CD4-positive, alpha-beta T cell treated with Interleukin-6 at 100 ng/mL for 8 hours (primary cell): ENCODE data around the gene NRF1.
"Not testable (repeated sequence)": the region's sequence is repeated elsewhere in the genome, so short reads cannot be mapped to it uniquely, and the experiment has no call there.

ENCODE experiments used
- DNase-seq: peaks from one replicate; pipeline ENCODE4 v3.0.0-alpha.2; 2020; ENCODE audit warnings: mixed read lengths, low spot score

NRF1 gene

DNA sequence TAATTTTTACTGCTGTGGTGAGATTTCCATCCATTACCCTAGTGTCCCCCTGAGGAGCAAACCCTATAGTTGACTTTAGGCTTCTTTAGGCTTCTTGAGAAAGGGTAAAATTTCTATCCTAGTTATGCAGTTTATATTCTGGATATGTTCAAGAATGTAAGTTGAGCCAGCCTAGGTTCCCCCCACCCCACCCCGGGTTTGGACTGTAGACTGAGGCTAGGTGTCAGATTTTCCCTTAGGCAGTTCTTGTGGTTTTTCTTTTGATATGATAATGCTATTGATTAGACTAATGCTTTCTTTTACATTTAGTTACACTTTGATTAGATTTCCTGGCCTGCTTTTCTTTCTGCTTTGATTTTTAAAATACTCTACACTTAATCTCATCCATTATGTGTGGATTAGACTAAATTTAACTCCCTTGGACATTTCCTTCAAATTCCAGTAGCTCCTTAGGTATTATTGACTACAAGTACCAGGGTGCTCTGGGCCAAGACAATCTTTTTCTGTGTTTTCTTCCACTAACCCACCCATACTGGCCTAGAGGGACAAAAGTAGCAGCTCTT is 37.7 kb downstream of the NRF1 start:
- no peak for DNase-seq

GRCh38 chr7:129650056-129650758 is 38.7 kb downstream of the NRF1 start:
- DNase-seq = no peak

DNA sequence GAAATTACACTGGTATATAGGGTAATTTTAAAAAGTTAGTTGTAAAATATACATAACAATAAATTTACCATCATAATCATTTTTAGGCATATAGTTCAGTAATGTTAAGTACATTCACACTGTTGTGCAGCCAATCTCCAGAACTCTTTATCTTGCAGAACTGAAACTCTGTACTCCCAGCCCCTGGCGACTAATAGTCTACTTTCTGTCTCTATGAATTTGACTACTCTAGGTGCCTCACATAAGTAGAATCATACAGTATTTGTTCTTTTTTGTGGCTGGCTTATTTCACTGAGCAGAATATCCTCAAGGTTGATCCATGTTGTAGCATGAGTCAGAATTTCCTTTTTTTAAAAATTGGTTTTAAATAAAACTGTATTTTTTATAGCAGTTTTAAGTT is 41.4 kb downstream of the NRF1 start:
- no peak for DNase-seq

- no peak for DNase-seq
Observed at GRCh38 chr7:129655811-129656210, 44.3 kb downstream of the NRF1 start.

GRCh38 chr7:129657363-129657762 is 45.8 kb downstream of the NRF1 start:
- no peak for DNase-seq

GRCh38 chr7:129659907-129660306 is 48.4 kb downstream of the NRF1 start:
- not testable (repeated sequence) for DNase-seq

GRCh38 chr7:129661645-129662182 is 50.2 kb downstream of the NRF1 start:
- no peak for DNase-seq

DNA sequence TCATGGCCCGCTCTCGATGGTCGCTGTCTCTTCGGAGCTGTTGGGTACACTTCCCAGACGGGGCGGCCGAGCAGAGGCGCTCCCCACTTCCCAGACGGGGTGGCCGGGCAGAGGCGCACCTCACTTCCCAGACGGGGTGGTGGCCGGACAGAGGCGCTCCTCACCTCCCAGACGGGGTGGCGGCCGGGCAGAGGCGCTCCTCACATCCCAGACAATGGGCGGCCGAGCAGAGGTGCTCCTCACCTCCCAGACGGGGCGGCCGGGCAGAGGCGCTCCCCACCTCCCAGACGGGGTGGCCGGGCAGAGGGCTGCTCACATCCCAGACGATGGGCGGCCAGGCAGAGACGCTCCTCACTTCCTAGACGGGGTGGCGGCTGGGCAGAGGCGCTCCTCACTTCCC is 51.7 kb downstream of the NRF1 start:
- DNase-seq = not testable (repeated sequence)

DNA sequence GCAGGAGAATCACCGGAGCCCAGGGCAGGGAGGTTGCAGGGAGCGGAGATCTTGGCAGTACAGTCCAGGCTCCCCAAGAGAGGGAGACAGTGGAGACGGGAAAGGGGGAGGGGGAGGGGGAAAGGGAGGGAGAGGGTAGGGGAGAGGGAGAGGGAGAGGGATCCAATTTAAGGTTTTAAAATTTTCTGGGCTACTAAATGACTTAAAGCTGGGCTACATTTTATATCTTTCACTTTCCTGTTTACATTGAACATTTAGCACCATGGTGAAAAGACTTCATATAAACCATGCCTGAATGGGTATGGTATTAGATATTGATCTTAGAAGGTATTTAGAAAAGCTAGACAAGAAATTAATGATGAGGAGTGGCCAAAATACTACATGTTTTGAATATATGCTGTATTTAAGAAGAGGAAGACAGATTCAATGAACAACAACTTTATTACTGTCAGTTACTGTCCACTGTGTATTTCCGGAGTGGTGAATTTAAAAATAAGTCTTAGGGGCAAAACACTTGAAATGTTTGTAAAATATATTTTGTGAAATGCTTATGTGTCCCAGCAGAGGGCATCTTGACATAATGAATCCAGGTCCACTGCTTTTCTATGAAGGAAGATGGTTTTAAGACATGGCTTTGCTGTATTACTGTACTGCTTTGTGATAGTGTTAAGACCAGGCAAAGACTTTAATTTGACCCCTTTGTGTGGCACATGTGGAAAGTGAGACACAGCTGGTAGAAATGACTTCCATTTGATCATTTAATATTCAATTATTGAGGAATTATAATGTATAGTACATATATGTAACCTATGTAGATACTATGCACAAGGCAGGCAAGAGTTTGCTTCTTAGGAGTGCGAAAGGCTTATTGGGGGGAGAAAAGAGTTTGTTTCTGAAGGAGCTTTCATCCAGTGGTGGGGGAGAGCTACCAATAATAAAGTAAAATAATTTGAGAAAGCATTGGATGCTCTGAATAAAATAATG is 52.8 kb downstream of the NRF1 start:
- DNase-seq = no peak

DNA sequence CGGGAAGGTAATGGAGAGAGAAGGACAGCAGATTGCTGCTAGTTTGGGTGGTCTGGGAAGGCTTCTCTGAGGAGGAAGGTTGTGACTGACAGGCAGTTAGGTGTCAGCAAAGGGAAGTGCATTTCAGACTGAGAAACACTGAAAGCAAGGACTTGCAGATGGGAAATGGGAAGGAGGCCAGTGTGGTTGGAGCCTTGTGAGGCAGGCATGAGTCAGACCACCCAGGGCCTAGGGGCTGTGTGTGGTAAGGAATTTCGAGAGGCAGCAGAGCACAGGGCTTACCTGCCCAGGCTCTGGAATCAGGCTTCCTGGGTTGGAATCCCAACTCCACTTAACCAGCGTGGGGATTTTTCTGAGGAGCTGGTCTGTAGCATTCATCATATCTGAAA is 53.5 kb downstream of the NRF1 start:
- DNase-seq = no peak

- no peak for DNase-seq
Observed at GRCh38 chr7:129667116-129667515, 55.6 kb downstream of the NRF1 start.

GRCh38 chr7:129667551-129667950 is 56.0 kb downstream of the NRF1 start:
- DNase-seq = no peak

DNA sequence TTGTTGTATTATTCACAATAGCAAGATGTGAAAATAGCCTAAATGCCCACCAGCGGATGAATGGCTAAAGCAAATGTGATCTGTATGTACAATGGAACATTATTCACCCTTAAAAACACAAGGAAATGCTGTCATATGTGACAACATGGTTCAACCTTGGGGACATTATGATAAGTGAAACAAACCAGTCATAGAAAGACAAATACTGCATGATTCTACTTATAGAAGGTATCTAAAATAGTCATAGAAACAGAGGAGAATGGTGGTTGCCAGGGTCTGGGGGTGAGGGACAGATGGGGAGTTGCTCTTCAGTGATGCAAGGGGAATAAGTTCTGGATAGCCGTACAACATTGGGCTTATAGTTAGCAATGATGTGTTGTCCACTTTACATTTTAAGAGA is 58.4 kb downstream of the NRF1 start:
- DNase-seq = no peak

- DNase-seq = no peak
Observed at GRCh38 chr7:129670656-129671055, 59.1 kb downstream of the NRF1 start.

- no peak for DNase-seq
Observed at GRCh38 chr7:129671266-129671665, 59.7 kb downstream of the NRF1 start.

DNA sequence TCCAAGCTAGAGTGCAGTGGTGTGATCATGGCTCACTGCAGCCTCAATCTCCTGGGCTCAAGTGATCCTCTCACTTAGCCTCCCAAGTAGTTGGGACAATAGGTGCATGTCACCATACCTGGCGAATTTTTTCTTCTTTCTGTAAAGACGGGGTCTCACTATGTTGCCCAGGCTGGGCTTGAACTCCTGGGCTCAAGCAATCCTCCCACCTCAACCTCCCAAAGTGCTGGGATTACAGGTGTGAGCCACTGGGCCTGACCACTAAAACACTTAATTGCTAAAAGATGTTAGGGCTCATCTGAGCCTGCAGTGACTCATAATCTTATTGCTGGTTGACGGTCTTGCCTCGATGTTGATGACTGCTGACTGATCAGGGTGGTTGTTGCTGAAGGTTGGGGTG is 63.0 kb downstream of the NRF1 start:
- DNase-seq = not testable (repeated sequence)

GRCh38 chr7:129675521-129675920 is 64.0 kb downstream of the NRF1 start:
- DNase-seq = no peak

- DNase-seq = no peak
Observed at GRCh38 chr7:129676017-129676897, 64.7 kb downstream of the NRF1 start.

GRCh38 chr7:129677796-129678195 is 66.3 kb downstream of the NRF1 start:
- DNase-seq = no peak

GRCh38 chr7:129678606-129679005 is 67.1 kb downstream of the NRF1 start:
- DNase-seq = no peak

- no peak for DNase-seq
Observed at GRCh38 chr7:129680400-129680799, 68.9 kb downstream of the NRF1 start.

- DNase-seq = no peak
Observed at GRCh38 chr7:129684777-129685176, 73.3 kb downstream of the NRF1 start.
